ENCODE data around the gene TVP23C.

Gene TVP23C

GRCh38 chr17:15462976-15463772 lies 100.1 kb downstream of the TVP23C start:
- Histone ChIP-seq H3K4me3 (ENCODE audit: insufficient read length, low read depth) (no peak overlapping the region), H3K4me1 (ENCODE audit: insufficient read depth, insufficient read length) (peaks cover 10% of the 10 kb centered on the region), H3K36me3 (ENCODE audit: insufficient read depth, insufficient read length, low read length) (peaks cover 3% of the 10 kb centered on the region), H3K9ac (ENCODE audit: insufficient read length, low read depth) (no peak overlapping the region), H3K27me3 (ENCODE audit: insufficient read depth, insufficient read length) (no peaks in the 10 kb centered on the region), H3K9me3 (ENCODE audit: insufficient read depth, low read length) (no peaks in the 10 kb centered on the region; the same call in 1 of the 2 replicates)
- no peak for DNase-seq (ENCODE audit: low read depth, low spot score)
- TF ChIP-seq YY1 (IDR thresholded peaks at IDR 0.05; ENCODE audit: insufficient read depth, insufficient read length) (no peak), ZNF274 (IDR thresholded peaks at IDR 0.05; ENCODE audit: low read depth, low read length) (no peak), SUZ12 (IDR thresholded peaks at IDR 0.05; ENCODE audit: extremely low read depth, insufficient read depth, insufficient read length) (no peak)

- peaks cover 9% of the 10 kb centered on the region; the same call in 1 of the 2 replicates for H3K9me3 ChIP-seq (ENCODE audit: insufficient read depth, low read length)
- H3K4me3 ChIP-seq (ENCODE audit: insufficient read length, low read depth) = no peak overlapping the region
- DNase-seq (ENCODE audit: low read depth, low spot score) = no peak
- peaks cover 14% of the 10 kb centered on the region for H3K36me3 ChIP-seq (ENCODE audit: insufficient read depth, insufficient read length, low read length)
- no peaks in the 10 kb centered on the region for H3K27me3 ChIP-seq (ENCODE audit: insufficient read depth, insufficient read length)
- no peak for TF ChIP-seq ZNF274 (IDR thresholded peaks at IDR 0.05; ENCODE audit: low read depth, low read length)
- no peak for TF ChIP-seq YY1 (IDR thresholded peaks at IDR 0.05; ENCODE audit: insufficient read depth, insufficient read length)
- TF ChIP-seq SUZ12 (IDR thresholded peaks at IDR 0.05; ENCODE audit: extremely low read depth, insufficient read depth, insufficient read length) = no peak
- no peak overlapping the region for H3K9ac ChIP-seq (ENCODE audit: insufficient read length, low read depth)
- peaks cover 5% of the 10 kb centered on the region for H3K4me1 ChIP-seq (ENCODE audit: insufficient read depth, insufficient read length)
Observed at GRCh38 chr17:15457723-15458094, 105.6 kb downstream of the TVP23C start.

GRCh38 chr17:15456972-15457722 lies 106.1 kb downstream of the TVP23C start:
- no peak overlapping the region for H3K9ac ChIP-seq (ENCODE audit: insufficient read length, low read depth)
- H3K27me3 ChIP-seq (ENCODE audit: insufficient read depth, insufficient read length) = no peaks in the 10 kb centered on the region
- H3K4me1 ChIP-seq (ENCODE audit: insufficient read depth, insufficient read length) = peaks cover 5% of the 10 kb centered on the region
- no peak for DNase-seq (ENCODE audit: low read depth, low spot score)
- TF ChIP-seq SUZ12 (IDR thresholded peaks at IDR 0.05; ENCODE audit: extremely low read depth, insufficient read depth, insufficient read length) (no peak), YY1 (IDR thresholded peaks at IDR 0.05; ENCODE audit: insufficient read depth, insufficient read length) (no peak), ZNF274 (IDR thresholded peaks at IDR 0.05; ENCODE audit: low read depth, low read length) (no peak)
- H3K36me3 ChIP-seq (ENCODE audit: insufficient read depth, insufficient read length, low read length) = peaks cover 20% of the 10 kb centered on the region
- H3K9me3 ChIP-seq (ENCODE audit: insufficient read depth, low read length) = peaks cover 9% of the 10 kb centered on the region; the same call in 1 of the 2 replicates
- H3K4me3 ChIP-seq (ENCODE audit: insufficient read length, low read depth) = no peak overlapping the region

DNA sequence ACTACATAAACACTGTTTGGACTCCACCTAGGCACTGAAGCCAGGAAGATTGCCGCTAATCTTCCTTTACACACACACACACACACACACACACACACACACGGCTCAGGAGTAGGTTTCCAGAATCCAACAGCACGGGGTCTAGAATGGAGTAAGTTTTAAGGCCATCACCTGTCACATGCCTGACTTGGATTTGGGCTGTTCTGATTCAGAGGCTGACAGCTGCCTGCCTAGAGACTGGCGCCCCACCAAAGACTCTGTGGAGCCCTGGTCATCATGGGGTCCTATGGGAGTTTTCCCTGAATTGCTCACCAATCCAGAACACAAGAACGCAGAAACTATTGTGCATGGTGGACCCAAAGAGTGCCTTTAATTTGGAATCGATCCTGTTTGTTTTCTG lies 106.8 kb downstream of the TVP23C start:
- Histone ChIP-seq H3K4me3 (ENCODE audit: insufficient read length, low read depth) (no peak overlapping the region), H3K36me3 (ENCODE audit: insufficient read depth, insufficient read length, low read length) (peaks cover 25% of the 10 kb centered on the region), H3K4me1 (ENCODE audit: insufficient read depth, insufficient read length) (peaks cover 5% of the 10 kb centered on the region)

DNA sequence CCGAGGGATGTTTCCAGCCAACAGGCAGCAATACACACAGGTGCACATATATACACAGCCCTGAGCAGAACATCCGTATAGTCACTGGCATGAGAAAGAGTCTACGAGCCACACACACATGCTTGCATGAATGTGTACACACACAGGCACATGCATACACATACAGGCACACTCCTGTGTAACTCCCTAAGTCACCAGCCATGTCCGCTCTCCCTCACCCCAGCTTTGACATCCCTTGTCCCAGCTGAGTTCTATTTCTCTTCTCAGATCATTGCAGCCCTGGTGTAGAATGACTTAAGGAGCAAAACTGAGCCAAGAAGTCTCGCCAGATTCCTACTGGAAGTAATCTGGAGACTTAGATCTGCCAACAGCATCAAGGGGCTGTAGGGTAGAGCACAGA lies 108.9 kb downstream of the TVP23C start:
- TF ChIP-seq ZNF274 (IDR thresholded peaks at IDR 0.05; ENCODE audit: low read depth, low read length) (no peak), YY1 (IDR thresholded peaks at IDR 0.05; ENCODE audit: insufficient read depth, insufficient read length) (no peak), SUZ12 (IDR thresholded peaks at IDR 0.05; ENCODE audit: extremely low read depth, insufficient read depth, insufficient read length) (no peak)
- Histone ChIP-seq H3K4me3 (ENCODE audit: insufficient read length, low read depth) (no peak overlapping the region), H3K27me3 (ENCODE audit: insufficient read depth, insufficient read length) (no peaks in the 10 kb centered on the region), H3K9ac (ENCODE audit: insufficient read length, low read depth) (no peak overlapping the region), H3K4me1 (ENCODE audit: insufficient read depth, insufficient read length) (peaks cover 5% of the 10 kb centered on the region), H3K36me3 (ENCODE audit: insufficient read depth, insufficient read length, low read length) (peaks cover 32% of the 10 kb centered on the region), H3K9me3 (ENCODE audit: insufficient read depth, low read length) (peaks cover 9% of the 10 kb centered on the region; the same call in 1 of the 2 replicates)
- no peak for DNase-seq (ENCODE audit: low read depth, low spot score)

More for the DNA sequence above, 106.8 kb downstream of the TVP23C start:
- Histone ChIP-seq H3K9me3 (ENCODE audit: insufficient read depth, low read length) (peaks cover 9% of the 10 kb centered on the region; the same call in 1 of the 2 replicates), H3K27me3 (ENCODE audit: insufficient read depth, insufficient read length) (no peaks in the 10 kb centered on the region), H3K9ac (ENCODE audit: insufficient read length, low read depth) (no peak overlapping the region)
- DNase-seq (ENCODE audit: low read depth, low spot score) = no peak
- TF ChIP-seq YY1 (IDR thresholded peaks at IDR 0.05; ENCODE audit: insufficient read depth, insufficient read length) = no peak
- no peak for TF ChIP-seq SUZ12 (IDR thresholded peaks at IDR 0.05; ENCODE audit: extremely low read depth, insufficient read depth, insufficient read length)
- no peak for TF ChIP-seq ZNF274 (IDR thresholded peaks at IDR 0.05; ENCODE audit: low read depth, low read length)

GRCh38 chr17:15453782-15454181 lies 109.5 kb downstream of the TVP23C start:
- Histone ChIP-seq H3K36me3 (ENCODE audit: insufficient read depth, insufficient read length, low read length) (peaks cover 32% of the 10 kb centered on the region), H3K27me3 (ENCODE audit: insufficient read depth, insufficient read length) (no peaks in the 10 kb centered on the region), H3K9me3 (ENCODE audit: insufficient read depth, low read length) (peaks cover 9% of the 10 kb centered on the region; the same call in 1 of the 2 replicates), H3K9ac (ENCODE audit: insufficient read length, low read depth) (no peak overlapping the region), H3K4me1 (ENCODE audit: insufficient read depth, insufficient read length) (peaks cover 5% of the 10 kb centered on the region), H3K4me3 (ENCODE audit: insufficient read length, low read depth) (no peak overlapping the region)
- DNase-seq (ENCODE audit: low read depth, low spot score) = no peak
- TF ChIP-seq SUZ12 (IDR thresholded peaks at IDR 0.05; ENCODE audit: extremely low read depth, insufficient read depth, insufficient read length) = no peak
- TF ChIP-seq ZNF274 (IDR thresholded peaks at IDR 0.05; ENCODE audit: low read depth, low read length) = no peak
- TF ChIP-seq YY1 (IDR thresholded peaks at IDR 0.05; ENCODE audit: insufficient read depth, insufficient read length) = no peak

GRCh38 chr17:15453246-15453645 lies 110.0 kb downstream of the TVP23C start:
- TF ChIP-seq SUZ12 (IDR thresholded peaks at IDR 0.05; ENCODE audit: extremely low read depth, insufficient read depth, insufficient read length) = no peak
- TF ChIP-seq ZNF274 (IDR thresholded peaks at IDR 0.05; ENCODE audit: low read depth, low read length) = no peak
- TF ChIP-seq YY1 (IDR thresholded peaks at IDR 0.05; ENCODE audit: insufficient read depth, insufficient read length) = no peak
- no peak for DNase-seq (ENCODE audit: low read depth, low spot score)
- Histone ChIP-seq H3K9me3 (ENCODE audit: insufficient read depth, low read length) (peaks cover 9% of the 10 kb centered on the region; the same call in 1 of the 2 replicates), H3K4me1 (ENCODE audit: insufficient read depth, insufficient read length) (peaks cover 8% of the 10 kb centered on the region), H3K36me3 (ENCODE audit: insufficient read depth, insufficient read length, low read length) (peaks cover 32% of the 10 kb centered on the region), H3K9ac (ENCODE audit: insufficient read length, low read depth) (no peak overlapping the region), H3K27me3 (ENCODE audit: insufficient read depth, insufficient read length) (no peaks in the 10 kb centered on the region), H3K4me3 (ENCODE audit: insufficient read length, low read depth) (no peak overlapping the region)

All from NT2/D1 (cell line).